HUES48 (cell line): Measurements from ENCODE around the gene CCDC136.

ENCODE experiments used
- H3K27ac ChIP-seq: one replicate; pipeline ENCODE4 v1.7.0; 2013; ENCODE audit warnings: low read depth, low read length, inconsistent platforms
- H3K27me3 ChIP-seq: 2 replicates; pipeline ENCODE4 v1.6.1; 2013; ENCODE audit warnings: mild to moderate bottlenecking, low read length; ENCODE audit not compliant: control insufficient read depth, insufficient read depth
- H3K36me3 ChIP-seq: 2 replicates; pipeline ENCODE4 v1.6.1; 2013; ENCODE audit warnings: low read length; ENCODE audit not compliant: control insufficient read depth, insufficient read depth
- H3K4me1 ChIP-seq: 2 replicates; pipeline ENCODE4 v1.6.1; 2013; ENCODE audit warnings: mild to moderate bottlenecking, low read length; ENCODE audit not compliant: control insufficient read depth, insufficient read depth
- H3K4me3 ChIP-seq: 2 replicates; pipeline ENCODE4 v1.5.1; 2013; ENCODE audit warnings: mild to moderate bottlenecking, low read depth, low read length
- H3K9ac ChIP-seq: 2 replicates; pipeline ENCODE4 v1.6.1; 2013; ENCODE audit warnings: mild to moderate bottlenecking, low read depth, low read length, moderate library complexity
- H3K9me3 ChIP-seq: 2 replicates; pipeline ENCODE4 v1.6.1; 2013; ENCODE audit warnings: low read length; ENCODE audit not compliant: control insufficient read depth, insufficient read depth

CCDC136 gene

DNA sequence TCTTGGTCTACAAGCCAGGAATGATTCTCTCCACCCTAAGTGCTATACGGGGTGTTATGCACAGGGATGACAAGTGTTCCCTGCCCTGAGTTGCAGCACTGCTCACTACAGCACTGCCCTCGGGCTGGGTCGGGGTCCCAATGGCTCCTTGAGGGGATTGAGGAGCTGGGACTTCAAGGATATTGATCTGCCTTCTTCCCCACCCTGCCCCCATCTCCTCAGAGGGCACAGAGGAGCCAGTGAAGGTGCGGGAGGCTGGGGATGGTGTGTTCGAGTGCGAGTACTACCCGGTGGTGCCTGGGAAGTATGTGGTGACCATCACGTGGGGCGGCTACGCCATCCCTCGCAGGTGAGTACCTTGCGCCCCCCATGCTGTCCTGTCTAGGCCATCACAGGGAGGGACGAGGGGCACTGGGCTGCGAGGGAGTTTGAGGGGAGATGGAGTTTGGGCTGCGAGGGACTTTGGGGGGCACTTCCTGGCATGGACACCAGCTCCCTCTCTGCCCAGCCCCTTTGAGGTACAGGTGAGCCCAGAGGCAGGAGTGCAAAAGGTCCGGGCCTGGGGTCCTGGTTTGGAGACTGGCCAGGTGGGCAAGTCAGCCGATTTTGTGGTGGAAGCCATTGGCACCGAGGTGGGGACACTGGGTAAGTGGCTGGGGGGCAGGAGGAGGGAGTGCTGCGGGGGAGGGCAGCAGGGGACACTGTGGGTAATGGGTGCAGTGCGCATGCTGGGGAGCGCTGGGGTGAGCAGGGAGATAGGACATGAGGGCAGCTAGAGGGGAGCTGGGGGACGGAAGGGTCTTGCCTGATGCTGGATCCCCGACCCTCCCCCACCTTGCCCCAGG, 48.8 kb downstream of the CCDC136 start:
- H3K4me1 ChIP-seq, result no peaks in the 10 kb centered on the region
- H3K4me3 ChIP-seq, result no peak overlapping the region
- no peaks in the 10 kb centered on the region for H3K9me3 ChIP-seq
- H3K27ac ChIP-seq, result no peak overlapping the region
- H3K27me3 ChIP-seq, result no peaks in the 10 kb centered on the region
- H3K36me3 ChIP-seq, result peaks cover 9% of the 10 kb centered on the region; the same call in 1 of the 2 replicates
- H3K9ac ChIP-seq, result no peak overlapping the region

DNA sequence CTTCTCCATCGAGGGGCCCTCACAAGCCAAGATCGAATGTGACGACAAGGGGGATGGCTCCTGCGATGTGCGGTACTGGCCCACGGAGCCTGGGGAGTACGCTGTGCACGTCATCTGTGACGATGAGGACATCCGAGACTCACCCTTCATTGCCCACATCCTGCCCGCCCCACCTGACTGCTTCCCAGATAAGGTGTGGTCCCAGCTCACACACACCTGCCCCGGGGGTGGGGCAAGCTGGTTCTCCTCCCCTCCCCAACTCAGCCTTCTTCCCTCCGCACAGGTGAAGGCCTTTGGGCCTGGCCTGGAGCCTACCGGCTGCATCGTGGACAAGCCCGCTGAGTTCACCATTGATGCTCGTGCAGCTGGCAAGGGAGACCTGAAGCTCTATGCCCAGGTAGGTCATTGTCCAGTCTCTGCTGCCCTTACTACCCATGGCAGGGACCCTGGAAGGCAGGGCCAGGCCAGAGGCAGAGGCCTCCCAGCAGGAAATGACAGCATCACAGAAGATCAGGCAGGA, 49.5 kb downstream of the CCDC136 start:
- no peaks in the 10 kb centered on the region for H3K4me1 ChIP-seq
- no peak overlapping the region for H3K4me3 ChIP-seq
- no peaks in the 10 kb centered on the region for H3K27me3 ChIP-seq
- no peak overlapping the region for H3K9ac ChIP-seq
- peaks cover 9% of the 10 kb centered on the region; the same call in 1 of the 2 replicates for H3K36me3 ChIP-seq
- H3K27ac ChIP-seq, result no peak overlapping the region
- H3K9me3 ChIP-seq, result no peaks in the 10 kb centered on the region

DNA sequence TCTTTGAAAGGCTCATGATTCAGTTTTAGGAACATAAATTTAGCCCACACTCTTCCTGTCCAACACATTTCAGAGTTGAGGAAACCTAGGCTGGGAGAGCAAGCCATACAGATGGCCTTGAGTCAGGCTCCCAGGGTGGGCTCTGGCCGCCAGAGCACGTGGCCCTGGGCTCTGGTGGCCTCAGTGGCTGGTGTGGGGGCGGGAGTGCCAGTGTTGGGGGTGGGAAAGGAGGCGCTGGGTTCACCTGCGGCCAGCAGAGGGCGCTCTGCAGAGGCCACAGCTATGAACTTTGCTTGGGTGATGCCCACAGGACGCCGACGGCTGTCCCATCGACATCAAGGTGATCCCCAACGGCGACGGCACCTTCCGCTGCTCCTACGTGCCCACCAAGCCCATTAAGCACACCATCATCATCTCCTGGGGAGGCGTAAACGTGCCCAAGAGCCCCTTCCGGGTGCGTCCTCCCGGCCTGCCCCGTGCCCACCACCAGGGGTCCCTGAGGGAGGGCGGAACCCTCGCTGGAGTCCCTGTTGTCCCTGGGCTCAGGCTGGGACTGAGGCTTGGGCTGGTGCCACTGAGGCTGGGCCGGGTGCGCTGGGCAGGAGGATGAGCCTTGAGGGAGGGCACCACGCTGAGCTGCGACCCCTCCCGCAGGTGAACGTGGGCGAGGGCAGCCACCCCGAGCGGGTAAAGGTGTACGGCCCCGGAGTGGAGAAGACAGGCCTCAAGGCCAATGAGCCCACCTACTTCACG, 50.3 kb downstream of the CCDC136 start:
- Histone ChIP-seq H3K4me1 (no peaks in the 10 kb centered on the region), H3K4me3 (no peak overlapping the region)

DNA sequence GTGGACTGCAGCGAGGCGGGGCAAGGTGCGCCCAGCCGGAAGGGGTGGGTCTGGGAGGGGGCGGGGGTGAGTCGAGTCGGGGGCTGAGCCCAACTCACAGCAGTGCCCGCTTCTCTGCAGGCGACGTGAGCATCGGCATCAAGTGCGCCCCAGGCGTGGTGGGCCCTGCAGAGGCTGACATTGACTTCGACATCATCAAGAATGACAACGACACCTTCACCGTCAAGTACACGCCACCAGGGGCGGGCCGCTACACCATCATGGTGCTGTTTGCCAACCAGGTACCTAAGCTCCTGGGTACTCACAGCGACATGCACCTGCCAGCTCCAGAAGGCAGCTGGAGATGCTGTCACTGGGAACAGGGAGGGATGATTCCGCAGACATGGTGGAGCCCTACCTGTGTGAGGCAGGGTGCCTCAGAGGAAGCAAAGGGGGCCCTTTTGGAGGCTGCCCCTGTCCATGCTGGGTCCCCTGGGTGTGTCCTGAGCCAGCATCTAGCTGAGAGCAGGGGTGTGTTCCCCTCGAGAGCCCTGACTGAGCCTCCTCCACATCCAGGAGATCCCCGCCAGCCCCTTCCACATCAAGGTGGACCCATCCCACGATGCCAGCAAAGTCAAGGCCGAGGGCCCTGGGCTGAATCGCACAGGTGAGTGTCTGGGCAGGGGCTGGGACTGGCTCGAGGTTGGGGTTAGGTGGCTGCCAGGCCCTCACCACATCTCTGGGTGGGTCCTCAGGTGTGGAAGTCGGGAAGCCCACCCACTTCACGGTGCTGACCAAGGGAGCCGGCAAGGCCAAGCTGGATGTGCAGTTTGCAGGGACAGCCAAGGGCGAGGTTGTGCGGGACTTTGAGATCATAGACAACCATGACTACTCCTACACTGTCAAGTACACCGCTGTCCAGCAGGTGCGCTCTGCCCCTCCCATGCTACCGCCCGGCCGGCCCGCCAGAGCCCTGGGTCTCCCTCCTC, 51.2 kb downstream of the CCDC136 start:
- no peaks in the 10 kb centered on the region for H3K4me1 ChIP-seq
- no peaks in the 10 kb centered on the region for H3K27me3 ChIP-seq
- no peaks in the 10 kb centered on the region for H3K9me3 ChIP-seq
- H3K4me3 ChIP-seq, result no peak overlapping the region
- H3K36me3 ChIP-seq, result peaks cover 8% of the 10 kb centered on the region; the same call in 1 of the 2 replicates
- no peak overlapping the region for H3K27ac ChIP-seq
- H3K9ac ChIP-seq, result no peak overlapping the region

More for the DNA sequence above, 50.3 kb downstream of the CCDC136 start:
- Histone ChIP-seq H3K27ac (no peak overlapping the region), H3K36me3 (peaks cover 9% of the 10 kb centered on the region; the same call in 1 of the 2 replicates), H3K9ac (no peak overlapping the region), H3K9me3 (no peaks in the 10 kb centered on the region), H3K27me3 (no peaks in the 10 kb centered on the region)

DNA sequence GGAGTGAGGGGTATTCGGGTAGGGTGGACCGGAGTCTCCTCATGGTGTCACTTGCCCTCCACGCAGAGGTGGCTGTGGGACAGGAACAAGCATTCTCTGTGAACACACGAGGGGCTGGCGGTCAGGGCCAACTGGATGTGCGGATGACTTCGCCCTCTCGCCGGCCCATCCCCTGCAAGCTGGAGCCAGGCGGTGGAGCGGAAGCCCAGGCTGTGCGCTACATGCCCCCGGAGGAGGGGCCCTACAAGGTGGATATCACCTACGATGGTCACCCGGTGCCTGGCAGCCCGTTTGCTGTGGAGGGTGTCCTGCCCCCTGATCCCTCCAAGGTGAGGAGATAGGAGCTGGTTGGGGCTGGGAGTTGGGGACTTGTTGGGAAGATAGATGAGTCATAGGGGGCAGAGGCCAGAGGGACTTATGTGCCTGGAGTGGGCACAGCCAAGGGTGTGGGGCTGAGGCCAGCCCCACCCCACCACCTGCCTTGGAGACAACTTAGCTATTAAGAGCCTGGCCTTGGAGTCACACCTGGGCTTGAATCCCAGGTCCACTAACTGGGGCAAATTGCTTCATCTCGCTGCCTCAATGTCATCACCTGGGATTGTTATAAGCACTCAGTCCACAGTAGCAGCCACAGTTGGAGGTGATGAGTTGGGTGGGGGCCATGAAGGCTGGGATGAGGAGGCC, 52.3 kb downstream of the CCDC136 start:
- Histone ChIP-seq H3K9ac (no peak overlapping the region), H3K4me1 (no peaks in the 10 kb centered on the region), H3K9me3 (no peaks in the 10 kb centered on the region), H3K27me3 (no peaks in the 10 kb centered on the region), H3K36me3 (peaks cover 6% of the 10 kb centered on the region; the same call in 1 of the 2 replicates), H3K27ac (no peak overlapping the region), H3K4me3 (no peak overlapping the region)

DNA sequence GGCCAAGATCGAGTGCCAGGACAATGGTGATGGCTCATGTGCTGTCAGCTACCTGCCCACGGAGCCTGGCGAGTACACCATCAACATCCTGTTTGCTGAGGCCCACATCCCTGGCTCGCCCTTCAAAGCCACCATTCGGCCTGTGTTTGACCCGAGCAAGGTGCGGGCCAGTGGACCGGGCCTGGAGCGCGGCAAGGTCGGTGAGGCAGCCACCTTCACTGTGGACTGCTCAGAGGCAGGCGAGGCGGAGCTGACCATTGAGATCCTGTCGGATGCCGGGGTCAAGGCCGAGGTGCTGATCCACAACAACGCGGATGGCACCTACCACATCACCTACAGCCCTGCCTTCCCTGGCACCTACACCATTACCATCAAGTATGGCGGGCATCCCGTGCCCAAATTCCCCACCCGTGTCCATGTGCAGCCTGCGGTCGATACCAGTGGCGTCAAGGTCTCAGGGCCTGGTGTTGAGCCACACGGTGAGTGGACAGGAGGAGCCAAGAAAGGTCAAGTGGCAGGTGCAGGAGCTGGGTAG, 53.1 kb downstream of the CCDC136 start:
- H3K4me3 ChIP-seq, result no peak overlapping the region
- no peak overlapping the region for H3K27ac ChIP-seq
- H3K27me3 ChIP-seq, result no peaks in the 10 kb centered on the region
- H3K9me3 ChIP-seq, result no peaks in the 10 kb centered on the region
- H3K36me3 ChIP-seq, result peaks cover 6% of the 10 kb centered on the region; the same call in 1 of the 2 replicates
- H3K4me1 ChIP-seq, result no peaks in the 10 kb centered on the region
- no peak overlapping the region for H3K9ac ChIP-seq

DNA sequence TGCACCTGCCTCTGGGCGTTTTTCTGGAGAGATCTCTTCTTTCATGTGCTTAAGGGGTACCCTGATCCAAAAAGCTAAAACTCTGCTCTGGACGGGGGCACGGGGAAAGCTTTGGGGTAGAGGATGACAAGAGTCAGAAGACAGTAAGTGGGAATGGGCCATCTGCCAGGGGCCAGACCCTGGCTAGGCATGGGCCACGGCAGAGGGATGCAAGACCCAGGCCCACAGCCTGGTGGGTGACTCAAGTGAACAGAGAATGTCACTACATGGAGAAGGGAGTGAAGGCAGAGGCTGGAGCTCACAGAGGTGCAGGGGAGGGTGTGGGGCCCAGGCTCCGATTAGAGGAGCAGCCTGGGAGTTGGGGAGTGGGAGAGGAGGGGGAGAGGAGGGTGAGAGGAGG, 53.7 kb downstream of the CCDC136 start:
- H3K27me3 ChIP-seq, result no peaks in the 10 kb centered on the region
- H3K27ac ChIP-seq, result no peak overlapping the region
- H3K9me3 ChIP-seq, result no peaks in the 10 kb centered on the region
- no peaks in the 10 kb centered on the region for H3K4me1 ChIP-seq
- no peak overlapping the region for H3K9ac ChIP-seq
- peaks cover 6% of the 10 kb centered on the region; the same call in 1 of the 2 replicates for H3K36me3 ChIP-seq
- no peak overlapping the region for H3K4me3 ChIP-seq

DNA sequence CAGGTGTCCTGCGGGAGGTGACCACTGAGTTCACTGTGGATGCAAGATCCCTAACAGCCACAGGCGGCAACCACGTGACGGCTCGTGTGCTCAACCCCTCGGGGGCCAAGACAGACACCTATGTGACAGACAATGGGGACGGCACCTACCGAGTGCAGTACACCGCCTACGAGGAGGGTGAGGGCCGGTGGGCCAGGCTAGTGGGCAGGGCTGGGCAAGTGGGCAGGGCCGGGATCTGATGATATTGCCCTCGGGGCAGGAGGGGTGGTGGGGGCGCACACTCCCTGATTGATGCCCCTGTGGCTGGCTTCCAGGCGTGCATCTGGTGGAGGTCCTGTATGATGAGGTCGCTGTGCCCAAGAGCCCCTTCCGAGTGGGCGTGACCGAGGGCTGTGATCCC, 54.2 kb downstream of the CCDC136 start:
- H3K9ac ChIP-seq, result no peak overlapping the region
- H3K27ac ChIP-seq, result no peak overlapping the region
- H3K4me3 ChIP-seq, result no peak overlapping the region
- no peaks in the 10 kb centered on the region for H3K9me3 ChIP-seq
- H3K4me1 ChIP-seq, result no peaks in the 10 kb centered on the region
- no peaks in the 10 kb centered on the region for H3K27me3 ChIP-seq
- H3K36me3 ChIP-seq, result peaks cover 6% of the 10 kb centered on the region; the same call in 1 of the 2 replicates

DNA sequence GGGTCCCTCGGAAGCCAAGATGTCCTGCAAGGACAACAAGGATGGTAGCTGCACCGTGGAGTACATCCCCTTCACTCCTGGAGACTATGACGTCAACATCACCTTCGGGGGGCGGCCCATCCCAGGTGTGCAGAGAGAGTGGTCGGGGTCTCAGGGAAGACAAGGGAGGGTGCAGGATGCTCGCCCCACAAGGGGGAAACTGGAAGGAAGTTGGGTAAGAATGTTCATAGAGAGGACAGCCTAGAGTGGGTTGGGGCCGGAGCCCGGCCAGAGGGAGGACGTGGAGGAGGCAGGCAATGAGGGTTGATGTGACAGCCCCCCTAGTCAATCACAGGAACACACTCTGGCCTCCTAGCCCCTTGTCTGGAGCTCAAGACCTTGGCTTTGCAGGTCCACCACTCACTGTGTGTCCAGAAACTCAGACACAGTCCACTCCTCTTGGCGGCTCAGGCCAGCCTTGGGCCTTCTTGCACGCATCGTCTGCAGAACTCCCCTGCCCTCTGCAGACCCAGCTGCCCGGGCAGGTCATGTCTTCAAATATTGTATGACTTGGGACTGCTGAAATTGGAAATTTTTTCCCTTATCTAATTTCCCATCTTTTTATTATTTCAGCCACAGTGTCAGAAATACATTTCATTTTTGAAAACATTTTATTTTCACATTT, 55.1 kb downstream of the CCDC136 start:
- H3K4me3 ChIP-seq, result no peak overlapping the region
- H3K4me1 ChIP-seq, result no peaks in the 10 kb centered on the region
- no peak overlapping the region for H3K27ac ChIP-seq
- H3K9ac ChIP-seq, result no peak overlapping the region
- H3K36me3 ChIP-seq, result peaks cover 8% of the 10 kb centered on the region; the same call in 1 of the 2 replicates
- no peaks in the 10 kb centered on the region for H3K27me3 ChIP-seq
- no peaks in the 10 kb centered on the region for H3K9me3 ChIP-seq
